ENCODE results near the gene ZMYM5. TPM values are rescaled to one million over a fixed set of nuclear protein-coding genes. Genes with fewer than 3 reads are reported as not detected.

ZMYM5 gene
- total and polyA plus RNA-seq, 2 of the 13 experiments (the other 11 are each of a cell fraction or from before 2014, with no cell fraction given), result 7.8 to 9.4 TPM

GRCh38 chr13:19864746-19865309, 1.4 kb upstream of the ZMYM5 start:
- BruUV-seq (replicated peaks), result no TSS peak
- peaks cover 19% of the 10 kb centered on the region for H3K79me2 ChIP-seq (ENCODE audit: insufficient read depth, low read length)
- H3K4me3 ChIP-seq (replicated peaks in 1 of 3; ENCODE audit: insufficient read depth in 1 of 3, low read depth in 2 of 3, low read length in 3 of 3), result no peak overlapping the region; a peak in 1 of 6 replicates
- TF ChIP-seq ZFP82 (CRISPR knock-in tag; IDR thresholded peaks at IDR 0.05; ENCODE audit: borderline replicate concordance) (no peak), SNAPC5 (CRISPR knock-in tag; IDR thresholded peaks at IDR 0.05; ENCODE audit: borderline replicate concordance) (no peak), MLX (CRISPR knock-in tag; IDR thresholded peaks at IDR 0.05) (no peak)
- intact Hi-C loops (cut with micrococcal nuclease; ENCODE audit: unreplicated experiment), result loop anchor here (5.0 kb wide), 1 partner anchor 97 kb away; no protein-coding TSS in a partner anchor
- no peaks in the 10 kb centered on the region for H3K36me3 ChIP-seq (replicated peaks in 1 of 2; ENCODE audit: control insufficient read depth in 1 of 2, insufficient read depth in 2 of 2, low read length in 2 of 2)
- FAIRE-seq (no peak), ATAC-seq (no peak), DNase-seq (ENCODE audit: low spot score) (no peak)
- H3K9me3 ChIP-seq (ENCODE audit: low read length), result no peaks in the 10 kb centered on the region
- H3K9ac ChIP-seq (ENCODE audit: insufficient read depth, low read depth, low read length), result no peak overlapping the region
- H4K20me1 ChIP-seq (ENCODE audit: insufficient read depth, low read length), result peaks cover 5% of the 10 kb centered on the region; the same call in 1 of the 2 replicates
- POLR2A ChIA-PET, result interaction anchor here (1.2 kb wide), 1 partner anchor 82 kb away, joined by 3 read pairs; the partner anchor contains the start of gene PSPC1
- no peak overlapping the region for H3K27ac ChIP-seq (ENCODE audit: extremely low read length, insufficient read depth, low read length)
- peaks cover 21% of the 10 kb centered on the region for H3K4me1 ChIP-seq (ENCODE audit: insufficient read depth, low read length)
- WGBS (ENCODE audit: low lambda C conversion rate), result 91% methylated on average over 22 of the region's 26 CpGs
- CTCF ChIA-PET (ENCODE audit: low intra/inter-chr PET ratio, low total read pairs), result no interaction called here
- no peak overlapping the region for H3K4me2 ChIP-seq (ENCODE audit: low read depth, low read length)
- no peaks in the 10 kb centered on the region; a peak in 1 of 5 replicates for H3K27me3 ChIP-seq (ENCODE audit: control insufficient read depth in 1 of 2, insufficient read depth in 2 of 2, low read length in 2 of 2)
- no peak overlapping the region for H2AFZ ChIP-seq (ENCODE audit: low read length)
- in situ Hi-C loops (cut with HindIII; ENCODE audit: extremely low pct_ligation_motif_present, low pct_unique_long_range_greater_than_20kb), result no loop called here

GRCh38 chr13:19864024-19864745, 736 bp upstream of the ZMYM5 start:
- DNase-seq (ENCODE audit: low spot score), result no peak
- no peaks in the 10 kb centered on the region for H3K36me3 ChIP-seq (replicated peaks in 1 of 2; ENCODE audit: control insufficient read depth in 1 of 2, insufficient read depth in 2 of 2, low read length in 2 of 2)
- peak overlapping the region; percentile 76 for H3K4me2 ChIP-seq (ENCODE audit: low read depth, low read length)
- ATAC-seq, result no peak
- 96% methylated on average over 22 of the region's 54 CpGs for WGBS (ENCODE audit: low lambda C conversion rate)
- no peak for FAIRE-seq
- in situ Hi-C loops (cut with HindIII; ENCODE audit: extremely low pct_ligation_motif_present, low pct_unique_long_range_greater_than_20kb), result no loop called here
- no peaks in the 10 kb centered on the region for H3K9me3 ChIP-seq (ENCODE audit: low read length)
- H3K27me3 ChIP-seq (ENCODE audit: control insufficient read depth in 1 of 2, insufficient read depth in 2 of 2, low read length in 2 of 2), result no peaks in the 10 kb centered on the region; a peak in 1 of 5 replicates
- H3K4me3 ChIP-seq (replicated peaks in 1 of 3; ENCODE audit: insufficient read depth in 1 of 3, low read depth in 2 of 3, low read length in 3 of 3), result peak overlapping the region; percentile 49 to 86 (median 82); a peak in 4 of 6 replicates
- ChIA-PET CTCF (ENCODE audit: low intra/inter-chr PET ratio, low total read pairs) (no interaction called here), POLR2A (interaction anchor here (0.6 to 2.1 kb wide), 5 partner anchors 11 to 81 kb away, joined by 3 to 8 read pairs (median 3); partner anchors contain the start of gene PSPC1)
- peak overlapping the region; percentile 52 for H3K27ac ChIP-seq (ENCODE audit: extremely low read length, insufficient read depth, low read length)
- peak overlapping the region; percentile 67 for H3K9ac ChIP-seq (ENCODE audit: insufficient read depth, low read depth, low read length)
- TSS peak; percentile 88 for BruUV-seq (replicated peaks)
- peaks cover 19% of the 10 kb centered on the region for H3K79me2 ChIP-seq (ENCODE audit: insufficient read depth, low read length)
- intact Hi-C loops (cut with micrococcal nuclease; ENCODE audit: unreplicated experiment), result loop anchor here (5.0 kb wide), 1 partner anchor 98 kb away; no protein-coding TSS in a partner anchor
- no peak overlapping the region for H2AFZ ChIP-seq (ENCODE audit: low read length)
- H3K4me1 ChIP-seq (ENCODE audit: insufficient read depth, low read length), result peaks cover 21% of the 10 kb centered on the region
- peaks cover 5% of the 10 kb centered on the region; the same call in 1 of the 2 replicates for H4K20me1 ChIP-seq (ENCODE audit: insufficient read depth, low read length)
- 0 out of 2 replicates have a peak, but pooled peaks have one; percentile 19 for TF ChIP-seq ZNF232 (CRISPR knock-in tag; IDR thresholded peaks at IDR 0.05; ENCODE audit: borderline replicate concordance)
- TF ChIP-seq ZFP90 (CRISPR knock-in tag; IDR thresholded peaks at IDR 0.05; ENCODE audit: borderline replicate concordance), result 0 out of 2 replicates have a peak, but pooled peaks have one; percentile 5
- 0 out of 2 replicates have a peak, but pooled peaks have one; percentile 15 for TF ChIP-seq ZSCAN12 (CRISPR knock-in tag; IDR thresholded peaks at IDR 0.05)
- no peak; the same call in 1 of the 2 replicates for TF ChIP-seq NRL (CRISPR knock-in tag; IDR thresholded peaks at IDR 0.05; ENCODE audit: borderline replicate concordance)
- 0 out of 2 replicates have a peak, but pooled peaks have one; percentile 8 for TF ChIP-seq ZBTB2 (CRISPR knock-in tag; IDR thresholded peaks at IDR 0.05; ENCODE audit: low read depth)
- 0 out of 2 replicates have a peak, but pooled peaks have one; percentile 32 for TF ChIP-seq ZNF546 (CRISPR knock-in tag; conservative IDR thresholded peaks at IDR 0.05)
- no peak for TF ChIP-seq PLSCR1 (CRISPR knock-in tag; IDR thresholded peaks at IDR 0.05; ENCODE audit: borderline replicate concordance)
- no peak for TF ChIP-seq JARID2 (CRISPR knock-in tag; IDR thresholded peaks at IDR 0.05; ENCODE audit: insufficient replicate concordance)
- TF ChIP-seq ZNF501 (CRISPR knock-in tag; IDR thresholded peaks at IDR 0.05), result peak; percentile 72; the same call in 1 of the 2 replicates

Data from HepG2 (cell line).